Activated naive CD8-positive, alpha-beta T cell treated with anti-CD3 and anti-CD28 coated beads, Interleukin-2, amount 10 ng/mL, durations not matched to agents 7 days and 5 days (primary cell): ENCODE measurements around the gene KMT2B. TPM values are rescaled to one million over a fixed set of nuclear protein-coding genes. Genes with fewer than 3 reads are reported as not detected.

Source experiments
- ATAC-seq: fragments of 150-1000 bp; cut with Tn5 transposase; one replicate; pipeline ENCODE4 v1.10.0; 2021; ENCODE audit warnings: low read depth, moderate library complexity
- POLR2A ChIA-PET: fragments of 350-600 bp; sonication (Branson Sonifier 250); formaldehyde crosslinking; loops from one replicate; lab custom pipeline; 2021; ENCODE audit warnings: antibody characterized with exemption; lab: Charles Lee
- DNase-seq: peaks from one replicate; pipeline ENCODE4 v3.0.0; 2021
- H3K27ac Mint-ChIP-seq: one replicate; pipeline ENCODE4 v1.8.0; 2022; ENCODE audit warnings: mild to moderate bottlenecking, mixed read lengths
- H3K27me3 Mint-ChIP-seq: one replicate; pipeline ENCODE4 v1.8.0; 2022; ENCODE audit warnings: mild to moderate bottlenecking, moderate library complexity, mixed read lengths
- H3K36me3 Mint-ChIP-seq: one replicate; pipeline ENCODE4 v1.8.0; 2021; ENCODE audit warnings: mild to moderate bottlenecking, mixed read lengths
- H3K4me1 Mint-ChIP-seq: one replicate; pipeline ENCODE4 v1.8.0; 2021; ENCODE audit warnings: mixed read lengths
- H3K4me3 Mint-ChIP-seq: one replicate; pipeline ENCODE4 v1.8.0; 2022; ENCODE audit warnings: mild to moderate bottlenecking, moderate library complexity, mixed read lengths
- H3K9me3 Mint-ChIP-seq: one replicate; pipeline ENCODE4 v1.8.0; 2021; ENCODE audit warnings: mixed read lengths
- total RNA-seq, 2 experiments: library from RNA; stranded (reverse); gene quantifications; one replicate each; pipeline ENCODE4 v1.2.3, GENCODE V29; 2021

KMT2B gene
- total RNA-seq, 2 experiments from 2014 or later: 74.6 to 75.9 TPM

DNA sequence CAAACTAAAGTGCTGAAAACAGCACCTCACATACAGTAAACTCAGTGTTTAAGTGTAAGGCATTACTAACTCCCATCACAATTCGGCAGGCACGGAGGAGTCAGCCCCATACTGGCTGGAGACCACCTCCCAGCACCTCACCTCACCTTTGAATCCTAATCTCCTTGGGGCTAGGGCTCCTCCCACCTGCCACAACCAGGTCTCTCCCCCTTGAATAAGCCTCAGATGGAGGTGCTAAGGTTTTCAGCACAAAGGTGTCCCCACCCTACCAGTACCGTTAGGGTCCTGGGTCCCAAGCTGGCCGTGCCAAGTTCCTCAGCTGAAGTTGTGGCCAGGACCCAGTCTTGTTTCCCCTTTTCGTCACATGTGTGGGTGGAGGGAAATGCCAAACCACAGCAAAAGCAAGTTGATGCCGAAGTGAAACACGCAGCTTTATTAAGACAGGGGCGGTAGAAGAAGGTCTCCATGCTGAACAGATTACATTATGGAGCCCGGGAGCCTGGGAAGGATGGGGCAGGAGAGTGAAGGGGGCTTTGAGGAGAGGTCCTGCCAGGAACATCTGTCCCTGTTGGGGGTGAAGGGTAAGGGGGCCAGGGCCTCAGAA lies 24.4 kb downstream of the KMT2B start, which contains the start of gene IGFLR1:
IGFLR1 (minus strand) TSS at position 332 of the 604 bp plus-strand sequence. CDS start 1,272 bp downstream, outside the sequence.
- ATAC-seq (no peak), DNase-seq (peak; percentile 65)
- Mint-ChIP-seq H3K9me3 (no peaks in the 10 kb centered on the region), H3K27ac (peak within 1 kb of the TSS; percentile 94), H3K4me1 (peaks cover 30% of the 10 kb centered on the region), H3K36me3 (peaks cover 11% of the 10 kb centered on the region), H3K27me3 (no peaks in the 10 kb centered on the region), H3K4me3 (peak within 1 kb of the TSS; percentile 90)
- POLR2A ChIA-PET: interaction anchor here (1.0 to 4.5 kb wide), 5 partner anchors 14 to 98 kb away, joined by 4 to 32 read pairs (median 5); partner anchors contain the start of genes HSPB6 and KMT2B

DNA sequence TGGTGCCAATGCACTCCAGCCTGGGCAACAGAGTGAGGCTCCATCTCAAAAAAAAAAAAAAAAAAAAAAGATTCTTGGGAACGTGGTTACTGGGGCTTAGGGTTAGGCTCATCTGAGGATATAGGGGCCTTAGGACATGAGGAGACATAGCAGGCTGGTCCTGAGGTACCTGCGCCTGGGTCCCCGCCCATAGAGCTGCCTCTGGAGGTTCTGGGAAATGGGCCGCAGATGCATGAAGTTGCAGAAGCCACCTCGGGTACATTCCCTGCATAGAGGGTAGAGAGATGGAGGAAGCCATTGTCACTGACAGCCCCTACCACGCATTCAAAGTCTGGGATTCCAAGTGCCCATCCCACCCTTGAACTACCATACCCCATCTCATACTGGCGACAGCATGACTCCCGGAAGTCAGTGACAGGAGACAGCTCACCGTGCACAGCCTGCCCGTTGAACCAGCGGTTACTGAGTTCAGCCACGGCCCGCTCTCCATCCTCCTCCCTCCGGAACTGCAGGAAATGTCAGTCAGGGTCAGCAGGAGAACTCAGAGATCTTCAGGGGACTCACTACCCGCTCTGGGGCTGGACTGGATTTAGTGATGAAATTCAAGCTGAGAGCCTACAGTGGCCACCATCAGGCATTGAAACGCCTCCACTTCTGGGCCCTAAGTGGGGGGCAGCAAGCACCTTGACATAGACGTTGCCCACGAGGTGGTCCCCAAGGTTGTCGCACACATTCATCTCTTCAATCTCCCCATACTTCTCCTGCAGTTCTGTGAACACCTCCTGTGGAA lies 26.0 kb downstream of the KMT2B start:
- no peak for ATAC-seq
- Mint-ChIP-seq H3K27me3 (no peaks in the 10 kb centered on the region), H3K36me3 (peaks cover 7% of the 10 kb centered on the region), H3K27ac (peak overlapping the region; percentile 94), H3K4me1 (peaks cover 30% of the 10 kb centered on the region), H3K9me3 (no peaks in the 10 kb centered on the region), H3K4me3 (peak overlapping the region; percentile 98)
- POLR2A ChIA-PET: interaction anchor here (0.6 to 3.2 kb wide), 9 partner anchors 13 to 101 kb away, joined by 3 to 20 read pairs (median 7); partner anchors contain the start of genes COX6B1, HSPB6 and PROSER3
- DNase-seq: no peak

DNA sequence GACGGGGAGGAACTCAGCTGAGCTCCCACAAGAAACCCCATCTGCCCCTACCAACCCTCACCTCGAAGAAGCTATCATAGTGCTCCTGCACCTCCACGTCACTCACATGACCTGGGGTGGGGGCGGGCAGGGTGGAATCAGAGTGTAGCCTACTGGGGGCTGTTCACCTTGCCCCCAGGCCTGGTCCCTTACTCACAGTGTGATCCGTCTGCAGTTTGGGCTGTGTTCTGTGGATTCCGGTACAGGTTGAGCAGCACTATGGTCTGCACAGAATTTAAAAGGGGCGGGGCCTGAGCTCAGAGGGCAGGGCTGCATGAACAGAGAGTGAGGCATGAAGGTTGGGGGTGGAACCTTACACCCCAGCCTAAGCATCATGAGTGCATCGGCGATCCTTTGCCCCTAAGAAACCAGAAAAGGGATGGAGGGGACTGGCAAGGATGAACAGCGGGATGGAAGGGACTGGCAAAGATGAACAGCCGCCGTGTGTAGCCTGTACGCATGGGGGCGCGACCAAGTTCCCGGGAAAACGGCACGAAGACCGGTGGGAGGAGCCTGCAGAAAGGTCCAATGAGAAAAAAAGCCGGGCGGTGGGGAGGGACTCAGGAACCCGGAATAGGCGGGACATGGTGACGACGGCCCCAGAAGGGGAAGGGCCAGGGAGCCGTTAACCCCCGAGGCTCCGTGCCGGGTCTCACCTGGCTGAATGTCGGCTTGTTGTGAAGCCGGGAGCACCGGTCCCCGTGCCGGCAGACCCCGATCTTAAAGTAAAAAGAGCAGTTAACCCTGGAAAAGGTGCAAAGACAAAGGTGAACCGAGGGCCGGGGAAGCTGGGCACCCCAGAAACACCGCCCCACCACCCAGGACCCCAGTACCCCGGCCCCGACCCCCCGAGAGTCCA lies 26.9 kb downstream of the KMT2B start:
- Mint-ChIP-seq H3K4me1 (peaks cover 32% of the 10 kb centered on the region), H3K4me3 (peak overlapping the region; percentile 98)

DNA sequence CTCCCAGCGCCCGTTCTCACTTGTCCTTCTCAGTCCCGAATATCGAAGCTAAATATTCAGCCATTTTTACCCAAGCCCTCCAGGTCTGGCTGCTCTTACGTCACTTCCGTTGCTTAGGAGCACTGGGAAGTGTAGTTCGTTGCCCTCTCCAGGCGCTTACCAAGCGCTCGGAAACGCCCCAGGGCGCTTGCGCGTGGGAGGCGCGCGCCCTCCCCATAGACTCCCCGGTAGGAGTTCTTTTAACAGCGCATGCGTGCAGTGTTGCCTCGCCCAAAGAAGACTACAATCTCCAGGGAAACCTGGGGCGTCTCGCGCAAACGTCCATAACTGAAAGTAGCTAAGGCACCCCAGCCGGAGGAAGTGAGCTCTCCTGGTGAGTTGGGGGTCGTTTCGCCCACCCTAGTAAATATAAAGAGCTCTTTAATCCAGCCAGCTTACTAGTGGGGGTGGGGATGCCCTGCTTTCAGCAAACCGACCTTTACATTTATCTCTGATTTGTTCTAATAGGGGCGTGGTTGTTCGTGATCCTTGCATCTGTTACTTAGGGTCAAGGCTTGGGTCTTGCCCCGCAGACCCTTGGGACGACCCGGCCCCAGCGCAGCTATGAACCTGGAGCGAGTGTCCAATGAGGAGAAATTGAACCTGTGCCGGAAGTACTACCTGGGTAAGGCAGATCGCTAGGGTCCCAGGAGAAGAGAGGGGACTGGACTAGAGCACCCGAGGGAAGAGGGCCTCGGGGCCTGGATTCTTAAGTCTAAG lies 27.7 kb downstream of the KMT2B start, which contains the start of the genes PSENEN and U2AF1L4:
PSENEN (plus strand) TSS at position 324 of the 759 bp plus-strand sequence; CDS start at position 604, 280 bp downstream.
U2AF1L4 (minus strand) TSS at position 91 of the 759 bp plus-strand sequence; CDS start at position 64, 27 bp downstream.
- Mint-ChIP-seq H3K4me3 (peak within 1 kb of the TSS; percentile 98), H3K36me3 (peaks cover 5% of the 10 kb centered on the region), H3K4me1 (peaks cover 37% of the 10 kb centered on the region), H3K27ac (peak within 1 kb of the TSS; percentile 94), H3K27me3 (no peaks in the 10 kb centered on the region), H3K9me3 (no peaks in the 10 kb centered on the region)
- ATAC-seq: peak; percentile 57
- peak; percentile 93 for DNase-seq
- POLR2A ChIA-PET: interaction anchor here (0.8 to 3.2 kb wide), 13 partner anchors 8 to 266 kb away, joined by 3 to 20 read pairs (median 4); partner anchors contain the start of genes HSPB6 and PROSER3

More for the DNA sequence above, 26.9 kb downstream of the KMT2B start:
- H3K27ac Mint-ChIP-seq: peak overlapping the region; percentile 94
- H3K9me3 Mint-ChIP-seq: no peaks in the 10 kb centered on the region
- DNase-seq: peak; percentile 88
- ATAC-seq: peak; percentile 41
- POLR2A ChIA-PET: interaction anchor here (0.8 to 3.2 kb wide), 14 partner anchors 8 to 101 kb away, joined by 3 to 20 read pairs (median 4); partner anchors contain the start of genes COX6B1, HSPB6 and PROSER3
- H3K36me3 Mint-ChIP-seq: peaks cover 5% of the 10 kb centered on the region
- no peaks in the 10 kb centered on the region for H3K27me3 Mint-ChIP-seq

DNA sequence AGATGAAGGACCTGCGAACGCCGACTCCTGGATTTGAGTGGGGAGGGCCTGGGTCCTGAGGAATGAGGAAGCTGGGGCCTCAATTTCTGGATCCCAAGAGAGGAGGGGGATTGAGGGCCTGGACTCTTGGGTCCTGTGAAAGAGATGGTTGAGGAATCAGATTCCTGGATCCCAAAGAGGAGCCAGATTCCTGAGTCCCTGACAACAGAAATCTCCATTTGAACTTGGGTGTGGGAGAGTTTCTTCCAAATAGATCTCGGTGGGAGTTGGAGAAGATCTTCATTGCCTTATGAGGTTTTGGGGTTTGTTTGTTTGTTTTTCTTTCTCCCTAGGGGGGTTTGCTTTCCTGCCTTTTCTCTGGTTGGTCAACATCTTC lies 28.3 kb downstream of the KMT2B start:
- ATAC-seq: no peak
- H3K4me1 Mint-ChIP-seq: peaks cover 37% of the 10 kb centered on the region
- peak overlapping the region; percentile 94 for H3K27ac Mint-ChIP-seq
- no peak for DNase-seq
- H3K9me3 Mint-ChIP-seq: no peaks in the 10 kb centered on the region
- no peaks in the 10 kb centered on the region for H3K27me3 Mint-ChIP-seq
- peaks cover 5% of the 10 kb centered on the region for H3K36me3 Mint-ChIP-seq
- peak overlapping the region; percentile 98 for H3K4me3 Mint-ChIP-seq
- POLR2A ChIA-PET: interaction anchor here (0.8 to 3.2 kb wide), 9 partner anchors 9 to 265 kb away, joined by 3 to 20 read pairs (median 5); partner anchors contain the start of genes HSPB6 and PROSER3

DNA sequence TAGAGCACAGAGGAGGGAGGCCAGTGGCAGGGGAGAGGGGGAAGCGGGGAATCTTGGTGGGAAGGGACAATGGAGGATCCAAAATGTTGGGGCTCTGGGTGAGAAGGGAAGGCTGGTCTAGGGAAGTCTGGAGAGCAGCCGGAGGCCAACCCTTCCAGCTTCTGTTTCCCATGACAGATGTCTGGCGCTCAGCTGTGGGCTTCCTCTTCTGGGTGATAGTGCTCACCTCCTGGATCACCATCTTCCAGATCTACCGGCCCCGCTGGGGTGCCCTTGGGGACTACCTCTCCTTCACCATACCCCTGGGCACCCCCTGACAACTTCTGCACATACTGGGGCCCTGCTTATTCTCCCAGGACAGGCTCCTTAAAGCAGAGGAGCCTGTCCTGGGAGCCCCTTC lies 28.7 kb downstream of the KMT2B start:
- peak overlapping the region; percentile 94 for H3K27ac Mint-ChIP-seq
- no peaks in the 10 kb centered on the region for H3K9me3 Mint-ChIP-seq
- no peak for ATAC-seq
- peaks cover 37% of the 10 kb centered on the region for H3K4me1 Mint-ChIP-seq
- DNase-seq: no peak
- H3K27me3 Mint-ChIP-seq: no peaks in the 10 kb centered on the region
- peaks cover 5% of the 10 kb centered on the region for H3K36me3 Mint-ChIP-seq
- H3K4me3 Mint-ChIP-seq: peak overlapping the region; percentile 98
- POLR2A ChIA-PET: interaction anchor here (1.8 to 3.2 kb wide), 3 partner anchors 10 to 103 kb away, joined by 5 to 20 read pairs (median 17); partner anchors contain the start of genes HSPB6 and PROSER3

DNA sequence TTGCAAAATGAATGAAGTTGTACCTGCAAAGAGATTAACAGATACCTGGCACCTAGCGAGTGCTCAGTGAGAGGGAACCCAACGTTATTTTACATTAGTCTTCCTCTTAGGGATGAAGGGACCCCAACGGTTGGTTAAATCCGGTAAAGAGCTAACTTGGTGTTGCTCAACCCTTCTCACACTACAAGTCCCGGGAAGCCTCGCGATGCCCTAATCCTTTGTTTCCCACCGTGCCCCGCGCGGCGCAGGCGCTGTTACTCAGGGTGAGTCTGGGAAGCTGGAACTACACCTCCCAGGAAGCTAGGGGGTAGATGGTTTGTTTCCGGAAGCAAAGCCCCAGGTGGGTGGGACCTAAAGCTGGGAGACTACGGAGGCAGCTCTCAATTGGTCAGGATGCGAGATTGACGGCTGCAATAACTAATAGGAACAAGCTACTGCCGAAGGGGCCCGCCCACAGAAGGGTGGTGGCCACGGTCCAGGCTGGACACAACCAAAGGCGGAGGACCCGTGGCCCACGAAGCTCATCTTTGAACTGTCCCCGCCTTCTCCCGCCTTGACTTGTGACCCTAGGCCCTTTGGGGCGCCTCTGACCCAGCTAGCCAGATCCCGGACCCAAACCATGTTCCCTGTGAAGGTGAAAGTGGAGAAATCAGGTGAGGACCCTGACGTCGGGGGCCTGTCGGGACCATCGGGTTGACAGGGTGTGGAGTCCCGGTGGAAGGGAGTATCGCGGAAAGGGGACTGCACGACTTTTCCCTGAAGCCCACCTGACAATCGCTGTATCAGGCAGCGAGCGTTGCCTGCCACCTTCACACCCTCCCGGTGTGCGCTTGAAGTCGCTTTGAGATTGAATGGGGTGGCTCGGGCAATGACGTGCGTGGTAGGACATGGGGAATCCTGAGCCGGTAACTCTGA lies 30.6 kb downstream of the KMT2B start, which contains the start of gene LIN37:
LIN37 (plus strand) TSS at position 471 of the 915 bp plus-strand sequence; CDS start at position 620, 149 bp downstream.
- Mint-ChIP-seq H3K4me1 (peaks cover 25% of the 10 kb centered on the region), H3K27ac (peak within 1 kb of the TSS; percentile 95), H3K9me3 (no peaks in the 10 kb centered on the region), H3K4me3 (peak within 1 kb of the TSS; percentile 98), H3K27me3 (no peaks in the 10 kb centered on the region), H3K36me3 (no peaks in the 10 kb centered on the region)
- POLR2A ChIA-PET: interaction anchor here (0.6 to 1.7 kb wide), 15 partner anchors 8 to 305 kb away, joined by 3 to 21 read pairs (median 5); partner anchors contain the start of genes COX6B1, HSPB6, NFKBID and PROSER3
- DNase-seq (peak; percentile 94), ATAC-seq (peak; percentile 76)

DNA sequence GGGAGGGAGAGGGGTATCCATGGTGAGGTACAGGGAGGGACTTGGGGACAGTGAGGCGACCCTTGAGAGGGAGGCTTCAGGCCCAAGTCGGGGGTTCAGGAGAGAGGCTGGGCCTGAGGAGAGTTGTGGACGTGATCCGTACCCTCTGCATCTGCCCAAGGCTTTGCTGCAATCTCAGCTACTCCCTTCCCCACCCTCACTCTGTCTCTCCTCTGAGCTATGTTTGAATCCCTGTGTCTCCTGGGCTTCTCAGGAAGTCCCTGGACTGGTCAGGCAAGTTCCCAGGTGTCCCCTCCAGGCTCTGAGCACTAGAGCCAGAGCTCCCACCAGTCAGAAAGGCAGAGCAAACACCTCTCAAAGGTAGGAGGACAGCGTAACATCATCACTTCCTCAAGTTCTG lies 32.4 kb downstream of the KMT2B start:
- no peaks in the 10 kb centered on the region for H3K9me3 Mint-ChIP-seq
- H3K27me3 Mint-ChIP-seq: peaks cover 3% of the 10 kb centered on the region
- ATAC-seq (no peak), DNase-seq (no peak)
- H3K4me1 Mint-ChIP-seq: peaks cover 20% of the 10 kb centered on the region
- H3K4me3 Mint-ChIP-seq: peak overlapping the region; percentile 47
- no peak overlapping the region for H3K27ac Mint-ChIP-seq
- peaks cover 6% of the 10 kb centered on the region for H3K36me3 Mint-ChIP-seq
- POLR2A ChIA-PET: no interaction called here

DNA sequence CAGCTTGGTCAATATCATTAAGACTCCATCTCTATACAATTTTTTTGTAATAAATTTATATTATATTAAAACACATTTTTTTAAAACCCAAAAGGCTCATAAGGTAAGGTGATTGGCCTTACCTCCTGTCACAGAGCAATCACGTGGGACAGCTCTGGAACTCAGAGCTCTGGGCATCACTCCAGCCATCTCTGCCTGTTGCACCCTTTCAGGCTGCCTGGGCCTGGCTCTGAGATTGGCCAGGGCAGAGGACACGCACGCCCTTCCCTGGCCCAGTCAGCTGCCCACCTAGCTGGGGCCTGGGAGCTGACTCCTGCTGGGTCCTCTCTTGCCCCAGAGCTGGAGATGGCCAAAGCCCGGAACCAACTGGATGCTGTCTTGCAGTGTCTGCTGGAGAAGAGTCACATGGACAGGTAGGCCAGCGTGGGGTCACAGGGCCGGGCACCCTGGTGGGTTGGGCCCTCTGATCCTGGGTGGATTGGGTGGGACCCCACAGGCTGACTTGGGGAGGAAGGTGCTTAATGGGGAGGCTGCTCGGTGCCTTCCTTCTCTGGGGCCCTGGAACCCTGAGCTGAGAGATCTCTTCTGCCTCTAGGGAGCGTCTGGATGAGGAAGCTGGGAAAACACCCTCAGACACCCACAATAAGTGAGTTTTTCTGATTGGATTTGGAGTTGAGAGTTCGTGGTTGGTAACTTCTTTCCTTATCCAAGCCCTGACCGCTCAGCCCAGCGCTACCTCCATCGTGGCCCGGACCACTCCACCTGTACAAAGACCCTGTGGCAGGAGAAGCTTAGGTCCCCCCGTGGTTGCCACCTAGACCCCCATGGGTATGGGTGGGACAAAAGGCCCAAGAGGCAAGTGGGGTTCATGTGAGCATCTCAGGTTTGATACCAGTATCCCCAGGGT lies 34.3 kb downstream of the KMT2B start:
- POLR2A ChIA-PET: interaction anchor here (0.7 kb wide), 1 partner anchor 57 kb away, joined by 3 read pairs; no protein-coding TSS in a partner anchor
- H3K4me1 Mint-ChIP-seq: peaks cover 24% of the 10 kb centered on the region
- no peak for ATAC-seq
- no peaks in the 10 kb centered on the region for H3K9me3 Mint-ChIP-seq
- no peak overlapping the region for H3K4me3 Mint-ChIP-seq
- peaks cover 10% of the 10 kb centered on the region for H3K36me3 Mint-ChIP-seq
- H3K27me3 Mint-ChIP-seq: peaks cover 3% of the 10 kb centered on the region
- no peak for DNase-seq
- H3K27ac Mint-ChIP-seq: no peak overlapping the region

DNA sequence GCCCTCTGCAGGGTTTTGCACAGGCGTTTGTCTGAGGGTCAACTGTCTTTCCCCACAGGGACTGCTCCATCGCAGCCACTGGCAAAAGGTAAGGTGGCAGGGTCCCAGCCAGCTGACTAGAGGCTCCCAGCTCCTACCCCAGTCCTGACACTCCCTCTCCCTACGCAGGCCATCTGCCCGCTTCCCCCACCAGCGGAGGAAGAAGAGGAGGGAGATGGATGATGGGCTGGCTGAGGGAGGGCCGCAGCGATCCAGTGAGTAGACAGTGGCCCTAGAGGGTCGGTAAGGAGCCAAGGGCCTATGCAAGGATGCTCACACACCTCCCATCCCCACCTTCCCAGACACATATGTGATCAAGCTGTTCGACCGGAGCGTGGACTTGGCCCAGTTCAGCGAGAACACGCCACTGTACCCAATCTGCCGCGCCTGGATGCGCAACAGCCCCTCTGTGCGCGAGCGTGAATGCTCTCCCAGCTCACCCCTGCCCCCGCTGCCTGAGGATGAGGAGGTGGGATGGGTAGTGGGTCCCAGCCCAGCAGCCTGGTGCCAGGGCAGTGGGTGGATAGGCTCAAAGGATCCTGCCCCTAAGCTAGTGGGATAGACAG lies 35.0 kb downstream of the KMT2B start:
- Mint-ChIP-seq H3K27ac (no peak overlapping the region), H3K27me3 (peaks cover 3% of the 10 kb centered on the region), H3K36me3 (peaks cover 10% of the 10 kb centered on the region), H3K4me1 (peaks cover 26% of the 10 kb centered on the region), H3K9me3 (no peaks in the 10 kb centered on the region), H3K4me3 (no peak overlapping the region)
- POLR2A ChIA-PET: no interaction called here
- no peak for ATAC-seq
- no peak for DNase-seq
